Prostate gland (tissue), 2 donors: ENCODE results near the gene ATP1A3. TPM values are rescaled to one million over a fixed set of nuclear protein-coding genes. Genes with fewer than 3 reads are reported as not detected.
"Not testable (repeated sequence)": the region's sequence is repeated elsewhere in the genome, so short reads cannot be mapped to it uniquely, and the experiment has no call there.

ENCODE experiments used
- DNase-seq: peaks from one replicate; pipeline ENCODE4 v3.0.0-alpha.2; 2019; ENCODE audit warnings: low spot score
- H3K27ac ChIP-seq, 2 donors: fragments of 200-600 bp; sonication (generic); 2 replicates each; pipeline ENCODE4 v1.5.1; 2017 to 2019
- H3K27me3 ChIP-seq: fragments of 200-600 bp; sonication (generic); replicated peaks from 2 replicates; pipeline ENCODE4 v1.5.1; 2019; ENCODE audit not compliant: insufficient read depth
- H3K36me3 ChIP-seq, 2 donors: fragments of 200-600 bp; sonication (generic); 1 replicate in 1 of 2; 2 replicates in 1 of 2; pipeline versions ENCODE4 v1.5.1 to v1.8.1; 2017 to 2019
- H3K4me1 ChIP-seq: fragments of 200-600 bp; sonication (generic); replicated peaks from 2 replicates; pipeline ENCODE4 v1.5.1; 2019
- H3K4me3 ChIP-seq, 2 donors: fragments of 200-600 bp; sonication (generic); 2 replicates each; pipeline ENCODE4 v1.5.1; 2017 to 2019
- H3K9me3 ChIP-seq: fragments of 200-600 bp; sonication (generic); 2 replicates; pipeline ENCODE4 v1.5.1; 2017
- CTCF ChIP-seq, 4 experiments: fragments of 200-600 bp in 2 of 4; fragments of 450-650 bp in 2 of 4; sonication (generic) in 2 of 4; IDR thresholded peaks; 1 replicate in 3 of 4; 2 replicates in 1 of 4; pipeline ENCODE4 v1.5.1; 2016 to 2019; ENCODE audit warnings: antibody characterized with exemption in 4 of 4, mild to moderate bottlenecking in 2 of 4, moderate library complexity in 2 of 4
- POLR2A ChIP-seq: fragments of 450-650 bp; IDR thresholded peaks from one replicate; pipeline ENCODE4 v1.6.1; 2016; ENCODE audit warnings: antibody characterized with exemption, mild to moderate bottlenecking
- POLR2AphosphoS5 ChIP-seq: sonication (generic); formaldehyde crosslinking; IDR thresholded peaks from one replicate; pipeline ENCODE4 v1.6.1; 2017; ENCODE audit warnings: antibody characterized with exemption
- WGBS: methylation state at CpG from one replicate; pipeline ENCODE4 v1.1.5; 2018; 5-methylcytosine and 5-hydroxymethylcytosine counted together
- intact Hi-C: fragments of 100-400 bp; cut with DNase I; formaldehyde crosslinking; loops from one replicate; pipeline ENCODE4 v1.14.2; 2022
- total RNA-seq, 2 donors: library from RNA; depleted of rRNA; stranded (reverse); fragments of >200 nt; gene quantifications; one replicate each; pipeline ENCODE4 v1.1.0, GENCODE V29; 2016

Gene ATP1A3
- total RNA-seq, 2 donors from 2014 or later, result 0.27 to 3.7 TPM

DNA sequence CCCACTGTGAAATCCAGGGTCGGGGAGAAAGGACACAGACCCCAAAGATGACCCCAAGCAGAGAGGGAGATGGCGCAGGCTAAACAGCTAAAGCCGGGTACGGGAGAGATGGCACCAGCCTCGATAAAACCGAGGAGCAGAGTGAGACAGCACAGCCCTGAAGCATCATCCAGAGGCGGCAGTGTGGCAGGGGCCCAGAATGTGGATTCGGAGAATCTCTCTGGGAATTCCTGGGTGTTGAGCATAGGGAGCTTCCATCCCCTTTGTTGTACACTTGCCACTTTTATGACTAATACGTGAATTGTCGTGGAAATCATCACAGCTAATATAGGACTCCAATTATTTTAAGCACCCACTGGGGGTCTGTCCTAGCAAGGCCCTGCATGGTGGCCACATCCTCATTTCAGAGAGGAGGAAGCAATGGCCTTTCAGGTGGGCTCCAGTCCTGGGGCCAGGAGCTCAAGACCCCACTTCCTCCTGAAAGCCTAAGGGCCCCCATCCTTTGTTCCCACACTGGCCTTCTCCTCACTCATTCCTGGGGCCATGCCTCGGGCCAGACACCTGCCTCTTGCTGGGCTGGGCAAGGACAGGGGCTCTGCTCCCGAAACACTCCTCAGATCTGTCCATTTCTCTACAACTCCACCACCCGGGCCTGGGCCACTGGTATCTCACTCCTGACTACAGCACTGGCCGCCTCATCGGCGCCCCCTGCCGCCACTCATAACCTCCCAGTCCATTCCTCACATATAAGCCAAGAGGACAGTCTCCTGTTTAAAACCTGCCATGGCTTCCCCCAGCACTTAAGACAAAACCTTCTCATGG is 29.3 kb upstream of the ATP1A3 start:
- H3K4me3 ChIP-seq, result no peak overlapping the region
- intact Hi-C loops, result no loop called here
- no peak for DNase-seq
- no peak overlapping the region for H3K27ac ChIP-seq
- no peaks in the 10 kb centered on the region for H3K36me3 ChIP-seq
- 72% methylated on average over 17 of the region's 17 CpGs for WGBS
- H3K27me3 ChIP-seq, result no peaks in the 10 kb centered on the region
- H3K4me1 ChIP-seq, result no peaks in the 10 kb centered on the region
- no peak for TF ChIP-seq CTCF (IDR thresholded peaks at IDR 0.05)
- no peak for TF ChIP-seq POLR2AphosphoS5
- no peak for TF ChIP-seq POLR2A
- no peaks in the 10 kb centered on the region for H3K9me3 ChIP-seq

DNA sequence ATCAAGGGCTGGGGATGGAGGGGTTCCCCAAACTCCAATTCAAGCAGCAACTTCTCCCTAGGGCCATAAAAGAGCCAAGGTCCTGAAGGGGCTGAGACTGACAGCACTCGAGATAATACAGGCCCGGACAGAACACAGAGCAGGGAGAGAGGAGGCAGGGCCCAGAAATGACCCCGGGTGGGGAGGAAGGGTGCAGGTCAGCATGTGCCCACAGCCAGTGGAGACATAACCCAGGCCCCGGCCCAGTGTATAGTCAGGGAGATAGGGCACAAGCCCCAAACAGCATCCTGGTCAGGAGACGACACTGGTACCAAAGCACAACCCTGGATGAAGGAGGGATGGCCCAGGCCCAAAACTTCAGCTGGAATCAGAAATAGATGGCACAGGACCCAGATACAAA is 28.6 kb upstream of the ATP1A3 start:
- Histone ChIP-seq H3K4me3 (no peak overlapping the region), H3K9me3 (no peaks in the 10 kb centered on the region), H3K36me3 (no peaks in the 10 kb centered on the region), H3K27me3 (no peaks in the 10 kb centered on the region), H3K4me1 (no peaks in the 10 kb centered on the region), H3K27ac (no peak overlapping the region)
- no peak for DNase-seq
- TF ChIP-seq CTCF (IDR thresholded peaks at IDR 0.05), result no peak
- 79% methylated on average over 5 of the region's 5 CpGs for WGBS
- intact Hi-C loops, result no loop called here

DNA sequence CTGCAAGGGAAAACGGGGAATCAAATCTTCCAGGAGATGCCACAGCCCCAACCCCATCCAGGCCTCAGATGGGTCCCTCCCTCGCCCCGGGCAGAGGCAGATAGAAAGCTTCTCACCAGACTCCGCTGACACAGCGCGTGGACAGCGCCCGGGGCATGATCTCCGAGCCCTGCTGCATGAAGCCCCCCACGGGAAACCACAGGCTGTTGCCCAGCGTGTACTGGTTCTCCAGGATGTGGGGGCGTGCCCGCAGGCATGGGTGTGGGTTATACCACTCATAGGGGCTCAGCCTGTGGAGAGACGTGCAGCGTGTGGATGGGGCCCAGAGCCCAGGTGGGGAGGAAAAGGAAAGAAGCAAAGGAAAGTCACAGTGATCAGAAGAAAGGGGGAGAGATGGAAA is 27.2 kb upstream of the ATP1A3 start:
- TF ChIP-seq CTCF (IDR thresholded peaks at IDR 0.05) (no peak), POLR2AphosphoS5 (no peak), POLR2A (no peak)
- no peaks in the 10 kb centered on the region for H3K36me3 ChIP-seq
- no peak overlapping the region for H3K27ac ChIP-seq
- no peak for DNase-seq
- H3K9me3 ChIP-seq, result no peaks in the 10 kb centered on the region
- H3K4me3 ChIP-seq, result no peak overlapping the region
- no peaks in the 10 kb centered on the region for H3K4me1 ChIP-seq
- intact Hi-C loops, result no loop called here
- H3K27me3 ChIP-seq, result no peaks in the 10 kb centered on the region
- 89% methylated on average over 14 of the region's 15 CpGs for WGBS

DNA sequence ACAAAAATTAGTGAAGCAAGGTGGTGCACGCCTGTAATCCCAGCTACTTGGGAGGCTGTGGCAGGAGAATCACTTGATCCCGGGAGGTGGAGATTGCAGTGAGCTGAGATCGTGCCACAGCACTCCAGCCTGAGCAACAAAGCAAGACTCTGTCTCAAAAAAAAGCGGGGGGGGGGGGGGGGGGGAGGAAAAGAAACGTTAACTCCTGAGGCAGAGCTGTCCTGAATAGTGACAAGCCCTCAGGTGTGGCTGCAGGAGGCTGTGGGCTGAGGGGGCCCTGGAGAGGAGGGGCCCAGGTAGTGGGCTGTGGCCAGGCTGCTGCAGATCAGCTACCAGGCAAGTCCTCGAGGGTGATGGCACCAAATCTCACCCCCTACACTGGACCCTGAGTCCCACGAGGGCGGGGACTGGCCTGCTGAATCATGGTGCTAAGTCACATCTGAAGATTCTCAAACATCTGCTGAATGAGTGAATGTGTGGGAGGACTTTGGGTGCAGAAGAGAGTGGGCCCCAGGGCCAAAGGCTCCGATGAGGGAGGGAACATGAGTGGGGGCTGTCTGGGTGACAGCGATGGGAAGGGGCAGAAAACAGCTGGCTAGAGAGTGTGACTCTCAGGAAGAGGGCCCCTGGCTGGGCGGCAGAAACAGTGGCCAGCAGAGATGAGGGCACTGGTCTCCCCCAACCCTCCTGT is 24.6 kb upstream of the ATP1A3 start:
- Histone ChIP-seq H3K4me3 (no peak overlapping the region), H3K9me3 (no peaks in the 10 kb centered on the region), H3K4me1 (no peaks in the 10 kb centered on the region), H3K36me3 (no peaks in the 10 kb centered on the region), H3K27ac (no peak overlapping the region), H3K27me3 (no peaks in the 10 kb centered on the region)
- DNase-seq, result no peak
- 79% methylated on average over 10 of the region's 11 CpGs for WGBS
- TF ChIP-seq CTCF (IDR thresholded peaks at IDR 0.05) (no peak), POLR2AphosphoS5 (no peak), POLR2A (no peak)
- intact Hi-C loops, result no loop called here

DNA sequence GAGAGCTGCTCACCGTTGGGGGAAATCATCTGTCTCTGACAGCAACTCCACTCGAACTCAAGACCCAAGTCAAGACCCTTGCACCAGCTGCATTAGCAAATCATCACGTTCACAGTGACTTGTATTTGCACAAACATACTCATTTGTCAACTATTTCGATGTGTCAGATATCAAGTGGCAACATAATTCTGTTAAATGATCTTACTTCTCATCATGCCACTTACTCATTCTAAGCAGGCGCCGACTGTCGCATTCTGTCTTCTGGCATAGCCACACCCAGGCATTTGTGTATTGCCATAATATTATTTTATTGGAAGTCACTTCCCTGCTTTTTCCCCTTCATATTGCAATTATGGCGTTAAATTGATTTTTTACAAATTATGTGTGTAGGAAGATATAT is 23.0 kb upstream of the ATP1A3 start:
- no peak for TF ChIP-seq POLR2A
- TF ChIP-seq CTCF (IDR thresholded peaks at IDR 0.05), result no peak
- TF ChIP-seq POLR2AphosphoS5, result no peak
- Histone ChIP-seq H3K27me3 (no peaks in the 10 kb centered on the region), H3K27ac (no peak overlapping the region), H3K36me3 (no peaks in the 10 kb centered on the region), H3K4me3 (no peak overlapping the region), H3K4me1 (no peaks in the 10 kb centered on the region), H3K9me3 (no peaks in the 10 kb centered on the region)
- WGBS, result 86% methylated on average over 8 of the region's 8 CpGs
- intact Hi-C loops, result no loop called here
- DNase-seq, result no peak

DNA sequence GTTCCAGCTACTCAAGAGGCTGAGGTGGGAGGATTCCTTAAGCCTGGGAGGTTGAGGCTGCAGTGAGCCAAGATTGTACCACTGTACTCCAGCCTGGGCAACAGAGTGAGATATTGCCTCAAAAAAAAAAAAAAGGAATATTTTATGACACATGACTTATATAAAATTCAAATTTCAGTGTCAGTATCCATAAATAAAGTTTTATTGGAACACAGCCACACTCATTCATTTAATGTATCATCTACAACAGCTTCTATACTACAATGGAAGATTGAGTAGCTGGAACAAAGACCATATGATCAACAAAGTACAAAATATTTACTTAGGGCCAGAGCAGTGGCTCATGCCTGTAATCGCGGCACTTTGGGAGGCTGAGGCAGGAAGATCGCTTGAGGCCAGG is 18.7 kb upstream of the ATP1A3 start:
- H3K4me1 ChIP-seq, H3K4me3 ChIP-seq, H3K27me3 ChIP-seq, H3K9me3 ChIP-seq, H3K27ac ChIP-seq, DNase-seq, H3K36me3 ChIP-seq, intact Hi-C loops: not testable (repeated sequence)
- WGBS, result 97% methylated on average over 3 of the region's 3 CpGs
